NT2/D1 (cell line): Measurements from ENCODE around the gene ZNF215.

Source experiments
- DNase-seq: peaks from one replicate; pipeline ENCODE4 v3.0.0-alpha.2; 2011; ENCODE audit warnings: low read depth, low spot score
- H3K27me3 ChIP-seq: 2 replicates; pipeline ENCODE4 v1.6.0; 2011; ENCODE audit warnings: mild to moderate bottlenecking; ENCODE audit not compliant: insufficient read length, insufficient read depth
- H3K36me3 ChIP-seq: 2 replicates; pipeline ENCODE4 v1.6.1; 2011; ENCODE audit warnings: mild to moderate bottlenecking, low read length, mixed read lengths; ENCODE audit not compliant: insufficient read depth, insufficient read length
- H3K4me1 ChIP-seq: 2 replicates; pipeline ENCODE4 v1.5.1; 2011; ENCODE audit not compliant: insufficient read depth, insufficient read length
- H3K4me3 ChIP-seq: 2 replicates; pipeline ENCODE4 v1.5.1; 2011; ENCODE audit warnings: low read depth; ENCODE audit not compliant: insufficient read length
- H3K9ac ChIP-seq: 2 replicates; pipeline ENCODE4 v1.6.0; 2011; ENCODE audit warnings: low read depth; ENCODE audit not compliant: insufficient read length
- H3K9me3 ChIP-seq: 2 replicates; pipeline ENCODE4 v1.5.1; 2011; ENCODE audit warnings: mild to moderate bottlenecking, low read length; ENCODE audit not compliant: insufficient read depth
- SUZ12 ChIP-seq: IDR thresholded peaks from 2 replicates; pipeline ENCODE4 v1.6.1; 2011; ENCODE audit not compliant: insufficient read length, insufficient read depth; ENCODE audit errors: extremely low read depth
- YY1 ChIP-seq: IDR thresholded peaks from 2 replicates; pipeline ENCODE4 v1.6.1; 2011; ENCODE audit not compliant: insufficient read length, insufficient read depth
- ZNF274 ChIP-seq: IDR thresholded peaks from 2 replicates; pipeline ENCODE4 v1.6.1; 2011; ENCODE audit warnings: mild to moderate bottlenecking, low read depth, low read length

Gene ZNF215

GRCh38 chr11:6986487-6986886, 60.3 kb downstream of the ZNF215 start:
- no peak overlapping the region for H3K9ac ChIP-seq
- H3K4me1 ChIP-seq = no peaks in the 10 kb centered on the region
- no peaks in the 10 kb centered on the region for H3K9me3 ChIP-seq
- no peaks in the 10 kb centered on the region for H3K36me3 ChIP-seq
- no peaks in the 10 kb centered on the region for H3K27me3 ChIP-seq
- H3K4me3 ChIP-seq = no peak overlapping the region
- TF ChIP-seq SUZ12 = no peak
- no peak for TF ChIP-seq YY1
- TF ChIP-seq ZNF274 = no peak
- DNase-seq = no peak

- no peaks in the 10 kb centered on the region for H3K27me3 ChIP-seq
- H3K4me3 ChIP-seq = no peak overlapping the region
- no peaks in the 10 kb centered on the region for H3K9me3 ChIP-seq
- no peak overlapping the region for H3K9ac ChIP-seq
- no peaks in the 10 kb centered on the region for H3K4me1 ChIP-seq
- no peak for TF ChIP-seq ZNF274
- no peak for TF ChIP-seq YY1
- TF ChIP-seq SUZ12 = no peak
- no peaks in the 10 kb centered on the region for H3K36me3 ChIP-seq
- DNase-seq = no peak
These were observed 62.3 kb downstream of the ZNF215 start for GRCh38 chr11:6988506-6988905.

- Histone ChIP-seq H3K4me1 (no peaks in the 10 kb centered on the region), H3K9me3 (no peaks in the 10 kb centered on the region), H3K36me3 (no peaks in the 10 kb centered on the region), H3K9ac (no peak overlapping the region), H3K4me3 (no peak overlapping the region), H3K27me3 (no peaks in the 10 kb centered on the region)
- DNase-seq = no peak
- no peak for TF ChIP-seq YY1
- no peak for TF ChIP-seq ZNF274
- TF ChIP-seq SUZ12 = no peak
These were observed 65.0 kb downstream of the ZNF215 start for GRCh38 chr11:6991227-6991626.

GRCh38 chr11:6992026-6992425, 65.8 kb downstream of the ZNF215 start:
- no peak overlapping the region for H3K9ac ChIP-seq
- DNase-seq = no peak
- H3K9me3 ChIP-seq = no peaks in the 10 kb centered on the region
- no peak overlapping the region for H3K4me3 ChIP-seq
- no peaks in the 10 kb centered on the region for H3K4me1 ChIP-seq
- no peaks in the 10 kb centered on the region for H3K36me3 ChIP-seq
- H3K27me3 ChIP-seq = no peaks in the 10 kb centered on the region
- TF ChIP-seq YY1 (no peak), SUZ12 (no peak), ZNF274 (no peak)

- Histone ChIP-seq H3K4me1 (no peaks in the 10 kb centered on the region), H3K9ac (no peak overlapping the region), H3K27me3 (no peaks in the 10 kb centered on the region), H3K36me3 (no peaks in the 10 kb centered on the region), H3K9me3 (no peaks in the 10 kb centered on the region), H3K4me3 (no peak overlapping the region)
- no peak for DNase-seq
- TF ChIP-seq ZNF274 = no peak
- TF ChIP-seq YY1 = no peak
- no peak for TF ChIP-seq SUZ12
These were observed 66.5 kb downstream of the ZNF215 start for GRCh38 chr11:6992457-6993417.

GRCh38 chr11:6995703-6996102, 69.5 kb downstream of the ZNF215 start:
- Histone ChIP-seq H3K36me3 (peaks cover 6% of the 10 kb centered on the region), H3K9ac (no peak overlapping the region), H3K9me3 (no peaks in the 10 kb centered on the region), H3K4me1 (no peaks in the 10 kb centered on the region), H3K4me3 (no peak overlapping the region), H3K27me3 (no peaks in the 10 kb centered on the region)
- TF ChIP-seq YY1 = no peak
- TF ChIP-seq SUZ12 = no peak
- TF ChIP-seq ZNF274 = no peak
- DNase-seq = no peak

- peaks cover 13% of the 10 kb centered on the region for H3K36me3 ChIP-seq
- no peaks in the 10 kb centered on the region for H3K4me1 ChIP-seq
- no peak overlapping the region for H3K9ac ChIP-seq
- no peak for DNase-seq
- H3K27me3 ChIP-seq = no peaks in the 10 kb centered on the region
- no peaks in the 10 kb centered on the region for H3K9me3 ChIP-seq
- TF ChIP-seq YY1 (no peak), ZNF274 (no peak), SUZ12 (no peak)
- H3K4me3 ChIP-seq = no peak overlapping the region
These were observed 78.3 kb downstream of the ZNF215 start for GRCh38 chr11:7004482-7004881.
